ENCODE results near the gene GOLGA2.
"Not testable (repeated sequence)": the region's sequence is repeated elsewhere in the genome, so short reads cannot be mapped to it uniquely, and the experiment has no call there.

GOLGA2 gene

DNA sequence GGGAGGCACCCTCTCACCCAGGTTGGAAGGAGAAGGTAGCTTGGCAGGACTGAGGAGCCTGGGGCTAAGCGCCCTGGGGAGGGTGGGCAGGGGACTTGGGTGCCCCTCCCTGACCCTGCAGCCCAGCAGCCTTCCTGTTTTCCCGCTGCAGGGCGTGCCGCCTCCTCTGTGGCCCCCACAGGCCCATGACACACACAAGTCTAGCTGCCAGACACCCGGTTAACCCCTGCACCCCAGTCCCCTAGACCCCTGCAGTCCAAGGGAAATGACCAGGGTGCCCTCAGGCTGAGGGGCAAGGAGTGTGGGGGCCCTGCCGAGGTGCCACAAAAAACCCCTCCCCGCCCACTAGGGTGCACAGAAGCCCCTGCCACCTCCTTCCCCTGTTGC, 33.0 kb downstream of the GOLGA2 start:
- no peak for DNase-seq (ENCODE audit: low read depth in 2 of 2)

- no peak for DNase-seq (ENCODE audit: low read depth in 2 of 2)
Measured at GRCh38 chr9:128242124-128242523, 33.7 kb downstream of the GOLGA2 start.

DNA sequence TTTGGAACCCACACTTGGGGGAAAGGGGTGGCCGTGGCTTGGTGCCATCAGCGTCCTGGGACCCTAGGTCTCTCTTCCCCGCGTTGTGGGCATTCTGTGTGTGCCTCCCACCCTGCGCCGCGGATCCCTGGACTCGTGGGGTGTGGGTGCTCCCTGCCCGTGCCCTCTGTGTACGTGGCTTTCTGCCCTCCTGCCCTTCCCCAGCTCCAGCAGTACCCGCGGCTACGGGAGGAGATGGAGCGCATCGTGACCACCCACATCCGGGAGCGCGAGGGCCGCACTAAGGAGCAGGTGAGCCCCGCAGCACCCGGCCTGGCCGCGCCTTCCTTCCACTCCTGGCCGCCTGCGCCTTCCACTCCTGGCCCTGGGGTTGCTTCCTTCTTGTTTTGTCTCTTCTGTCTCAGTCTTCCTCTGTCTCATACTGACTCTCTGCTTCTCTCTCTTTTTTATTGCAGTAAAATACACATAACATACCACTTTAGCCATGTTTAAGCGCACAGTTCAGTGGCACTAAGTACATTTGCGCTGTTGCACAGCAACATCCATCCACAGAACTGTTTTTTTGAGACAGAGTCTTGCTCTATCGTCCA, 41.9 kb downstream of the GOLGA2 start:
- no peak for DNase-seq (ENCODE audit: low read depth in 2 of 2)

DNA sequence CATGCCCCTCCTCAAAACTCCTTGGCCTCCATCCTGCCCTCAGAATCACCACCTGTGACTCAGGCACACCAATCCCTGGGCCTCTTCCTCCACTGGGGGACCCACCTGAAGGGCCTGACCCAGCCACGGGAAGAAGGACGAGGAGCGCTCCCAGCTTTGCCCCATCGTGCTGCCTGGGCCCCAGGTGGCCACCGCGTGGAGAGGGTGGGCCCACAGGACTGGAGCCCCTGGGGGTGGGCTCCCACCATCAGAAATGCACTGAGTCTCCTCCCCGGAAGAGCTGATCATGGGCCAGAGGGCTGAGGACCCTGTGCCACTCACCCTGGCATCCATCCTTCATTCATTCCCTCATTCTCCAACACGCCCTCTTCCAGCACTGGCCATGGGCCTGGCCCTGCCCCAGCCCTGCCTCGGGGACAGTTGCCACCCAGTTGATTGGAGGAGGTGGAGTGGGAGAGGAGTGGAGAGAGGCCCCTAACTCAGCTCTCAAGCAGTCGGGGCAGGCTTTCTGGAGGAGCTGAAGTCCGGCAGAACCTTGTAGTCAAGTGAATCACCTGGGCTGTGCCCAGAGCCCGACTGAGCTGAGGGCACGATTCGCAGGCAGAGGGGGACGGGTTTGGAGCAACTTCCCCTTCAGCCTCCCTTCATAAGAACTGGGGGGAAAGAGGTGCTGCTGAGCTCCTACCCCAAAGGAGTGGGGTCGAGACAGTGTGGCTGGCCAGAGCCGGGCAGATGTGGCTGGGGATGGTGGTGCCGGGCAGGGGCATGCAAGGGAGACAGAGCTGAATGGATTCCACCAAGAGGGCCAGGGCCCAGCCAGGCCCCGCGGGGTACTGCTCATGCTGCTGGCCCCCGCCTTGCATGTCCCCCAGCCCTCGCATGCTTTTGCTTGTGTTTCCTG, 43.0 kb downstream of the GOLGA2 start:
- no peak for DNase-seq (ENCODE audit: low read depth in 2 of 2)

- no peak for DNase-seq (ENCODE audit: low read depth in 2 of 2)
Measured at GRCh38 chr9:128231638-128232527, 43.9 kb downstream of the GOLGA2 start.

DNA sequence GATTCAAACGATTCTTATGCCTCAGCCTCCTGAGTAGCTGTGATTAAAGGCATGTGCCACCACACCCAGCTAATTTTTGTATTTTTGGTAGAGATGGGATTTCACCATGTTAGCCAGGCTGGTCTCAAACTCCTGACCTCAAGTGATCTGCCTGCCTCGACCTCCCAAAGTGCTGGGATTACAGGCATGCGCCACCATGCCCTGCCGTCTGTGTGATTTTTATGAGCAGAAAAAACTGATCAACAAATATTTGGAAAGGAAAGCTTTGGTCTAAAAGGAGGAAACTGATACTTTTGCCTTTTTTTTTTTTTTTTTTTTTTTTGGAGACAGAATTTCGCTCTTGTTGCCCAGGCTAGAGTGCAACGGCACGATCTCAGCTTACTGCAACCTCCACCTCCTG, 44.9 kb downstream of the GOLGA2 start:
- not testable (repeated sequence) for DNase-seq (ENCODE audit: low read depth in 2 of 2)

- DNase-seq (ENCODE audit: low read depth in 2 of 2): no peak
Measured at GRCh38 chr9:128226412-128226801, 49.4 kb downstream of the GOLGA2 start.

DNA sequence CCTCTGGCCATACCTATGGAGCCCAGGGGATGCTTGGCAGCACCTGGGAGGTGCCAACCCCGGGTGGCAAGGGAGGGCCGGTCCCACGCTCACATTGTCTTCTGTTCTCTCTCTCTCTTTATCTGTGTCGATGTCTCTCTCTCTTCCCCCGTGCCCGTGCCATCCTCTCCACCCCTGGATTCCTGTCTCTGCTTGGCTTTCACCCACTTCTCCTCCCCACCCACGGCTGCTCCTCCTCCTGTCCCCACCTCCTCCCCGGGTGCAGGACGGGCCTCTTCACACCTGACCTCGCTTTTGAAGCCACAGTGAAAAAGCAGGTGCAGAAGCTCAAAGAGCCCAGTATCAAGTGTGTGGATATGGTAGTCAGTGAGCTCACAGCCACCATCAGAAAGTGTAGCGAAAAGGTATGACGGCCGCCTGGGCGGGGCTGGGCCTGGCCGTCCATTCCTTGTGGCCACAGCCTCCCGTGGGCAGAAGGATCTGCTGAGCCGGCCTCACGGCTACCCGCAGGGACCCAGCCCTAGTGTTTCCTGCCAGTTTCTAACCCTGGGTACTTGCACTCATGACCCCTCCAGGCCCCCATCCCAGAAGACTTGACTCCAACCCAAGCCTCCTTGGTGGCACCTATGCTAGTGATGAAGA, 49.9 kb downstream of the GOLGA2 start:
- DNase-seq (ENCODE audit: low read depth in 2 of 2): no peak

GRCh38 chr9:128224877-128225276, 50.9 kb downstream of the GOLGA2 start:
- DNase-seq (ENCODE audit: low read depth in 2 of 2): no peak

- no peak for DNase-seq (ENCODE audit: low read depth in 2 of 2)
Measured at GRCh38 chr9:128222880-128223670, 52.7 kb downstream of the GOLGA2 start.

DNA sequence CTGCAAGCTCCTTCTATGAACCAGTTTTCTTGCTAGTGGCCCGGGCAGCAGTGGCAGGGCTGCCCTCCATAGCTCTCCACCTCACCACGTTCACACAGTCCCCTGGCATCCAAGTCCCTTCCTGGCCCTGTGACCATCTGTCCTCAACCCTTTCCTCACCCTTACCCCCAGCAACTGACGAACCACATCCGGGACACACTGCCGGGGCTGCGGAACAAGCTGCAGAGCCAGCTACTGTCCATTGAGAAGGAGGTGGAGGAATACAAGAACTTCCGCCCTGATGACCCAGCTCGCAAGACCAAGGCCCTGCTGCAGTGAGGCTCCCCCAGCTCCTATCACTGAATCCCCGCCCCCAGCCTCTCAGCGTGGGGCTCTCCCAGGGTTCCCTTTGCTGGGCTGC, 53.8 kb downstream of the GOLGA2 start:
- DNase-seq (ENCODE audit: low read depth in 2 of 2): no peak

- no peak for DNase-seq (ENCODE audit: low read depth in 2 of 2)
Measured at GRCh38 chr9:128219831-128220230, 56.0 kb downstream of the GOLGA2 start.

DNA sequence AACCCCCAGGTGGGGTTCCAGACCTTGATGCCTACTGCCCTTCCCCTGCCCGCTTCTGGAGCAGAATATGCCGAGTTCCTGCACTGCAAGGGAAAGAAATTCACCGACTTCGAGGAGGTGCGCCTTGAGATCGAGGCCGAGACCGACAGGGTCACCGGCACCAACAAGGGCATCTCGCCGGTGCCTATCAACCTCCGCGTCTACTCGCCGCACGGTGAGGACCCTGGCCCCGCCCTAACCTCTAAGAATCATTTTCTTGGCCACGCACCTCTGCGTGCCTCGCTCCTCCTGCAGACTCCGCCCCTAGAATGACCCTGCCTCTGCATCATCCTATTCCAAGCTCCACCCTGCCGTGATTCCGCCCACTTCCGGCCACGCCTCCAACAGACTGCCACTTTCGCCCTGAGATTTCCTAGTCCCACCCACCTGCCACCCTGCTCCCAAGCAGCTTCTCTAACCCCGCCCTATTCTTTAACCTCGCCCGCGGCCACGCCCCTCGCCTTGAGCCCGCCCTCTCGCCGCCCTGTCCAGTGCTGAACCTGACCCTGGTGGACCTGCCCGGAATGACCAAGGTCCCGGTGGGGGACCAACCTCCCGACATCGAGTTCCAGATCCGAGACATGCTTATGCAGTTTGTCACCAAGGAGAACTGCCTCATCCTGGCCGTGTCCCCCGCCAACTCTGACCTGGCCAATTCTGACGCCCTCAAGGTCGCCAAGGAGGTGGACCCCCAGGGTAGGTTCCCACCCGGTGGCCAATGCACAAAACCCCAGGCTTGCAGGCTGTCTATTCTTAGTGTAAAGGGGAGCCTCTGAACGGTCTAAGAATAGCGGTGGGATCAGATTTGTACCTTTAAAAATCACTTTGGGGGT, 57.1 kb downstream of the GOLGA2 start:
- no peak for DNase-seq (ENCODE audit: low read depth in 2 of 2)

DNA sequence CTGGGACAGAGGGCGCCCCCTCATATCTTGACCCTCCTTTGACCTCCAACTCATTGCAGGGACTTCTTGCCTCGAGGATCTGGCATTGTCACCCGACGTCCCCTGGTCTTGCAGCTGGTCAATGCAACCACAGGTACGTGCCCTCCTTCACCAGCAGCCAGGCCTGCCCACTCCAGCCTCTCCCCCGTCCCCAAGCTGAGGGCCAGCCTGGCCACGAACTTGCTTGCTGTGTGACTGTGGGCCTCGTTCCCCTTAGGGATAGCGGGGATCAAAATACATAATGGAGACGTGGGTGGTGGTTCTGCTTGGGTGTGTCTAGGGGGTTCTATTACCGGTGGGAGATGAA, 57.7 kb downstream of the GOLGA2 start:
- no peak for DNase-seq (ENCODE audit: low read depth in 2 of 2)

- DNase-seq (ENCODE audit: low read depth in 2 of 2): no peak
Measured at GRCh38 chr9:128216781-128217553, 58.8 kb downstream of the GOLGA2 start.

GRCh38 chr9:128215491-128216409, 60.1 kb downstream of the GOLGA2 start:
- peak; percentile 65 to 67 for DNase-seq (ENCODE audit: low read depth in 2 of 2)

DNA sequence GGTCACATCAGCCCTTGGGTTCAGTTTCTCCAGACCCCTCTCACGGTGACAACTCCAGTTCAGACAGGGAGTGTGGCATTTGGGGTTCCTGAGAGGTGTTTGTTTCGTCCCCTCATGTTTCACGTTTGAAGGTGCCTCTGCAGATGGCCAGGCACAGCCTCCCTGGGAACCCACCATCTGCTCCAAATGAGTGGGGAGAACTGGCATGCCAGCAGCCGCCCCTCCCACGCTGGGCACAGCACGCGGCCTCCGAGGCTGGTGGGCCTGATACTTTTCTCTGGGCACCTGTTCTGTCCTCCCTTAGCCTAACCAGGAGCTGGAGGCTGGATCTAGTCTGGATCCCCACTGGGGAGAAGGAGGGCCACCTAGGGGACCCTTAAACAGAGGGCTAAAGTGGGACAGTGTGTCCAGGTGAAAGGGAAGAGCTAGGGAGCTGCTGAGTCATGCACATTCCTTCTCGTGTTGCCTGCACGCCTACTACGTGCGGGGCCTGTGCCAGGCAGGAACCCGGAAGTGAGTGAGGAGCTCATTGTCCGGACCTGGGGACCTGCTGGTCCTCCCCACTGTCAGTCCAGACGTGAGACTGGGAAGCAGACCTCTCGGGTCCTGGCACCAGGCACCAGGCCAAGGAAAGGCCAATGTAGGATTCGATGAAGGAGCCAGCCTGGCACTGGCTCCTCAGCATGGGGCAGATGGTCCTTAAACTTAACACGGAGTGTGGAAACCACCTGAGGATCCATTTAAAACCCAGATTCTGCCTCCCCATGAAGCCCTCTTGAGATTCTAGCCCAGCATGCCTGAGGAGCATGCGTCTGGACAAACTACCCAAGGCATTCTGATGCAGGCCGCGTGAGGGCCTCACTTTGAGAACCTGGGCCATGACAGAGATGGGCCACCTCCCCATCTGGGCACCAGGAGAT, 61.0 kb downstream of the GOLGA2 start:
- no peak for DNase-seq (ENCODE audit: low read depth in 2 of 2)
